ENCODE measurements around the gene ANKRD35. TPM values are rescaled to one million over a fixed set of nuclear protein-coding genes. Genes with fewer than 3 reads are reported as not detected.

ANKRD35 gene
- total RNA-seq, 1 experiment from 2014 or later: not detected

DNA sequence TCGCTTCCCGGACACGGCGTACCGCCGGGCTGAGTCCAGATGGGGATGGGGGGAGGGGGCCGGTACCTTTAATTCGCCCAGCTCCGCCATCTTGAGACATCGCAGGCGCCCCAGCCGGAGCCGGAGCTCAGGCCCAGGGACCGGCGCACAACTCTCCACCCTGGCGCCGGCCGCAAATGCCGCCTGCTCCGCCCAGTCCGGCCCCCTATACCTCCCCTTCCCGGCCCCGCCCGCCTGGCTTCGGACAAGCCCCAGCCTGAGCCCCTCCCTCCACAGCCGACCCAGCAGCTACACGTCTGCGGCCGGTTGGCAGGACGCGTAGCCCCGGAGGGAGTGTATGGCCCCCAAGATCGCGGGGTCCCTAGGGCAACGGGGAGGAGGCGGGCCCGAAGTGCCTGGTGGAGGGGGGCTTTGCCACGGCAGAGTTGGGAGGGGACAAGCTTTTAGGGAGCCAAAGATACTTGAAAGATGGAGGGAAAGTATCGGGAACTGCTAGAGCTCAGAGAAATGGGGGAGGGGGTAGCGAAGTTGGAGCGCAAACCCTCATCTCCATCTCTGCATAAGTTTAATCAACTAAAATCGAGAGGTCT lies 26.7 kb downstream of the ANKRD35 start, which contains the start of gene PIAS3:
TSS of gene PIAS3 (minus strand) at position 181 of the 590 bp plus-strand sequence. CDS start at position 90, 91 bp downstream.
- H3K4me3 ChIP-seq (ENCODE audit: low read depth in 2 of 2, low read length in 2 of 2): peak within 1 kb of the TSS; percentile 85 to 98
- H3K9me3 ChIP-seq (ENCODE audit: control insufficient read depth, insufficient read depth, low read depth, low read length): no peaks in the 10 kb centered on the region
- DNase-seq (ENCODE audit: low read depth, low spot score) (peak; percentile 67), ATAC-seq (peak; percentile 94)
- ChIA-PET POLR2A (interaction anchor here (0.6 to 1.0 kb wide), 6 partner anchors 11 to 87 kb away, joined by 3 to 6 read pairs (median 4); partner anchors contain the start of genes ANKRD35, RBM8A and RNF115), CTCF (interaction anchor here (0.5 to 2.9 kb wide), 7 partner anchors 9 to 147 kb away, joined by 4 to 25 read pairs (median 5); partner anchors contain the start of gene NUDT17)
- intact Hi-C loops (cut with micrococcal nuclease; ENCODE audit: unreplicated experiment): loop anchor here (10.0 kb wide), 1 partner anchor 56 kb away; the partner anchor contains the start of genes ITGA10 and PEX11B
- peak within 1 kb of the TSS; percentile 95 for H3K27ac ChIP-seq (ENCODE audit: low read length)
- TF ChIP-seq SIN3A (IDR thresholded peaks at IDR 0.05; ENCODE audit: borderline replicate concordance, insufficient read depth, low read depth, low read length): peak; percentile 89; the same call in 1 of the 2 replicates
- TF ChIP-seq, protein P1, sequence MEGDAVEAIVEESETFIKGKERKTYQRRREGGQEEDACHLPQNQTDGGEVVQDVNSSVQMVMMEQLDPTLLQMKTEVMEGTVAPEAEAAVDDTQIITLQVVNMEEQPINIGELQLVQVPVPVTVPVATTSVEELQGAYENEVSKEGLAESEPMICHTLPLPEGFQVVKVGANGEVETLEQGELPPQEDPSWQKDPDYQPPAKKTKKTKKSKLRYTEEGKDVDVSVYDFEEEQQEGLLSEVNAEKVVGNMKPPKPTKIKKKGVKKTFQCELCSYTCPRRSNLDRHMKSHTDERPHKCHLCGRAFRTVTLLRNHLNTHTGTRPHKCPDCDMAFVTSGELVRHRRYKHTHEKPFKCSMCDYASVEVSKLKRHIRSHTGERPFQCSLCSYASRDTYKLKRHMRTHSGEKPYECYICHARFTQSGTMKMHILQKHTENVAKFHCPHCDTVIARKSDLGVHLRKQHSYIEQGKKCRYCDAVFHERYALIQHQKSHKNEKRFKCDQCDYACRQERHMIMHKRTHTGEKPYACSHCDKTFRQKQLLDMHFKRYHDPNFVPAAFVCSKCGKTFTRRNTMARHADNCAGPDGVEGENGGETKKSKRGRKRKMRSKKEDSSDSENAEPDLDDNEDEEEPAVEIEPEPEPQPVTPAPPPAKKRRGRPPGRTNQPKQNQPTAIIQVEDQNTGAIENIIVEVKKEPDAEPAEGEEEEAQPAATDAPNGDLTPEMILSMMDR (IDR thresholded peaks at IDR 0.05): no peak
- no peak for TF ChIP-seq TCF7L2 (IDR thresholded peaks at IDR 0.05; ENCODE audit: low read depth, low read length)
- TF ChIP-seq, protein P2, sequence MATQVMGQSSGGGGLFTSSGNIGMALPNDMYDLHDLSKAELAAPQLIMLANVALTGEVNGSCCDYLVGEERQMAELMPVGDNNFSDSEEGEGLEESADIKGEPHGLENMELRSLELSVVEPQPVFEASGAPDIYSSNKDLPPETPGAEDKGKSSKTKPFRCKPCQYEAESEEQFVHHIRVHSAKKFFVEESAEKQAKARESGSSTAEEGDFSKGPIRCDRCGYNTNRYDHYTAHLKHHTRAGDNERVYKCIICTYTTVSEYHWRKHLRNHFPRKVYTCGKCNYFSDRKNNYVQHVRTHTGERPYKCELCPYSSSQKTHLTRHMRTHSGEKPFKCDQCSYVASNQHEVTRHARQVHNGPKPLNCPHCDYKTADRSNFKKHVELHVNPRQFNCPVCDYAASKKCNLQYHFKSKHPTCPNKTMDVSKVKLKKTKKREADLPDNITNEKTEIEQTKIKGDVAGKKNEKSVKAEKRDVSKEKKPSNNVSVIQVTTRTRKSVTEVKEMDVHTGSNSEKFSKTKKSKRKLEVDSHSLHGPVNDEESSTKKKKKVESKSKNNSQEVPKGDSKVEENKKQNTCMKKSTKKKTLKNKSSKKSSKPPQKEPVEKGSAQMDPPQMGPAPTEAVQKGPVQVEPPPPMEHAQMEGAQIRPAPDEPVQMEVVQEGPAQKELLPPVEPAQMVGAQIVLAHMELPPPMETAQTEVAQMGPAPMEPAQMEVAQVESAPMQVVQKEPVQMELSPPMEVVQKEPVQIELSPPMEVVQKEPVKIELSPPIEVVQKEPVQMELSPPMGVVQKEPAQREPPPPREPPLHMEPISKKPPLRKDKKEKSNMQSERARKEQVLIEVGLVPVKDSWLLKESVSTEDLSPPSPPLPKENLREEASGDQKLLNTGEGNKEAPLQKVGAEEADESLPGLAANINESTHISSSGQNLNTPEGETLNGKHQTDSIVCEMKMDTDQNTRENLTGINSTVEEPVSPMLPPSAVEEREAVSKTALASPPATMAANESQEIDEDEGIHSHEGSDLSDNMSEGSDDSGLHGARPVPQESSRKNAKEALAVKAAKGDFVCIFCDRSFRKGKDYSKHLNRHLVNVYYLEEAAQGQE (IDR thresholded peaks at IDR 0.05; ENCODE audit: insufficient read depth in 1 of 2, low read depth in 2 of 2, low read length in 1 of 2): no peak
- TF ChIP-seq POLR2AphosphoS5 (IDR thresholded peaks at IDR 0.05; ENCODE audit: low read depth, low read length): peak; percentile 59; the same call in 1 of the 2 replicates
- peaks cover 17% of the 10 kb centered on the region for H3K4me1 ChIP-seq (ENCODE audit: control insufficient read depth, insufficient read depth, low read length)
- in situ Hi-C loops (cut with HindIII; ENCODE audit: low pct_unique_long_range_greater_than_20kb, low sequenced_read_pairs): no loop called here
- BruUV-seq (replicated peaks): no TSS peak
- H3K27me3 ChIP-seq (ENCODE audit: control insufficient read depth, insufficient read depth, low read length): no peaks in the 10 kb centered on the region
- peaks cover 14% of the 10 kb centered on the region; the same call in 1 of the 2 replicates for H3K36me3 ChIP-seq (ENCODE audit: control insufficient read depth, insufficient read depth, low read length)

DNA sequence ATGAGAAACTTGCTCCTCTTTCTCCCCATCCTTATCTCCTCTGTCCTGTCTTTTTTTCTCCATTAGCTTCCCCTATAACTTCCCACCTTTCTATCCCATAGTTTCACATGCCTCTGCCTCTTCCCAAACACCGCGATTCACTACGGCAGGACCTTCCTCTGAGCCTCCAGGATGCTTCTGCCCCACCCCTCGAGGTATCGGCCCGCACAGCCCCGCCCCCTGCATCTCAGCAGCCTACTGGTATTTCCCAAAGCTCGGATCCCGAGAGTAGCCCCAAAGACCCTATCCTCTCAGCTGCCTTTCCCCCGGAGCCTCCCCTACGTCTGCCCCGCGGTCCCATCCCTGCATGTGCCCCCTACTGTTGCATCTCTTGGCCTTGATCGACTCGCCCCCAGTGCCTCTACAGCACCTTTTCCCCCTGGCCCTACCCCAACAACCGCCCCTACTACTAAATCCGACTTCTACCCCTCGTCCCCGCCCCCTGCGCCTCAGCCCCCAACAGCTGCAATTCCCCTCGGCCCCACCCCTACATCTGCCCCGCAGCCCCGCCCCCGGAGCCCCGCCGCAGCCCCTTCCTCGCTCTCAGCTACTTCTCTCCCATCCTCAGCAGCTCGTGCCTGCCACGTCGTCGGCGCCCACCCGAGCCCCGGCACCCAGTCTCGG lies 27.3 kb downstream of the ANKRD35 start:
- intact Hi-C loops (cut with micrococcal nuclease; ENCODE audit: unreplicated experiment) (loop anchor here (10.0 kb wide), 1 partner anchor 56 kb away; the partner anchor contains the start of genes ITGA10 and PEX11B), in situ Hi-C loops (cut with HindIII; ENCODE audit: low pct_unique_long_range_greater_than_20kb, low sequenced_read_pairs) (no loop called here)
- H3K27me3 ChIP-seq (ENCODE audit: control insufficient read depth, insufficient read depth, low read length): no peaks in the 10 kb centered on the region
- TF ChIP-seq, protein P2 (IDR thresholded peaks at IDR 0.05; ENCODE audit: insufficient read depth in 1 of 2, low read depth in 2 of 2, low read length in 1 of 2): no peak
- no peak for TF ChIP-seq POLR2AphosphoS5 (IDR thresholded peaks at IDR 0.05; ENCODE audit: low read depth, low read length)
- TF ChIP-seq SIN3A (IDR thresholded peaks at IDR 0.05; ENCODE audit: borderline replicate concordance, insufficient read depth, low read depth, low read length): no peak
- TF ChIP-seq TCF7L2 (IDR thresholded peaks at IDR 0.05; ENCODE audit: low read depth, low read length): no peak
- TF ChIP-seq, protein P1 (IDR thresholded peaks at IDR 0.05): no peak
- peak overlapping the region; percentile 44 for H3K27ac ChIP-seq (ENCODE audit: low read length)
- CTCF ChIA-PET: interaction anchor here (0.6 to 2.9 kb wide), 6 partner anchors 8 to 49 kb away, joined by 3 to 25 read pairs (median 5); partner anchors contain the start of gene NUDT17
- H3K9me3 ChIP-seq (ENCODE audit: control insufficient read depth, insufficient read depth, low read depth, low read length): no peaks in the 10 kb centered on the region
- peaks cover 17% of the 10 kb centered on the region for H3K4me1 ChIP-seq (ENCODE audit: control insufficient read depth, insufficient read depth, low read length)
- H3K36me3 ChIP-seq (ENCODE audit: control insufficient read depth, insufficient read depth, low read length): peaks cover 14% of the 10 kb centered on the region; the same call in 1 of the 2 replicates
- DNase-seq (ENCODE audit: low read depth, low spot score) (no peak), ATAC-seq (peak; percentile 54)
- peak overlapping the region; percentile 85 to 98 for H3K4me3 ChIP-seq (ENCODE audit: low read depth in 2 of 2, low read length in 2 of 2)
- POLR2A ChIA-PET: interaction anchor here (0.6 to 1.0 kb wide), 6 partner anchors 10 to 88 kb away, joined by 3 to 6 read pairs (median 4); partner anchors contain the start of genes ANKRD35 and RNF115
- TSS peak; percentile 65 for BruUV-seq (replicated peaks)

Measured in Panc1 (cell line).